DND-41 (cell line): ENCODE measurements around the gene COPG2.

ENCODE experiments used
- ATAC-seq: fragments of 200-7000 bp; cut with Tn5 transposase; 3 replicates; pipeline ENCODE4 v1.9.1; 2021; ENCODE audit warnings: low read depth; ENCODE audit not compliant: insufficient read depth
- DNase-seq: peaks from one replicate; pipeline ENCODE4 v3.0.0-alpha.2; 2020
- H2AFZ ChIP-seq: 2 replicates; pipeline ENCODE4 v1.6.0; 2012; ENCODE audit warnings: low read depth, low read length
- H3K27ac ChIP-seq: 2 replicates; pipeline ENCODE4 v1.5.1; 2012; ENCODE audit warnings: low read length, inconsistent platforms
- H3K27me3 ChIP-seq: fragments of 200-600 bp; sonication (generic); 2 replicates; pipeline ENCODE4 v1.6.0; 2012; ENCODE audit warnings: low read length, mild to moderate bottlenecking, inconsistent platforms; ENCODE audit not compliant: insufficient read depth, poor library complexity
- H3K36me3 ChIP-seq: 2 replicates; pipeline ENCODE4 v1.5.1; 2012; ENCODE audit warnings: low read length, inconsistent platforms; ENCODE audit not compliant: insufficient read depth
- H3K4me1 ChIP-seq: 2 replicates; pipeline ENCODE4 v1.5.1; 2012; ENCODE audit warnings: mild to moderate bottlenecking, low read length; ENCODE audit not compliant: insufficient read depth
- H3K4me2 ChIP-seq: 2 replicates; pipeline ENCODE4 v1.6.0; 2012; ENCODE audit warnings: mild to moderate bottlenecking, moderate library complexity, low read length, inconsistent platforms; ENCODE audit not compliant: insufficient read depth
- H3K4me3 ChIP-seq, 2 experiments: fragments of 200-600 bp in 1 of 2; shearing (Covaris generic) in 1 of 2; 2 replicates each; pipeline ENCODE4 v1.5.1; 2012 to 2016; ENCODE audit warnings: inconsistent platforms in 2 of 2, low read length in 2 of 2, mild to moderate bottlenecking in 2 of 2, low read depth in 1 of 2, moderate library complexity in 1 of 2
- H3K79me2 ChIP-seq: 2 replicates; pipeline ENCODE4 v1.6.0; 2012; ENCODE audit warnings: low read length, inconsistent platforms; ENCODE audit not compliant: insufficient read depth
- H3K9ac ChIP-seq: 2 replicates; pipeline ENCODE4 v1.6.0; 2012; ENCODE audit warnings: low read depth, mild to moderate bottlenecking, inconsistent platforms, low read length, moderate library complexity
- H3K9me3 ChIP-seq: 2 replicates; pipeline ENCODE4 v1.5.1; 2012; ENCODE audit warnings: low read length, moderate library complexity, mild to moderate bottlenecking, inconsistent platforms; ENCODE audit not compliant: insufficient read depth, severe bottlenecking
- H4K20me1 ChIP-seq: 2 replicates; pipeline ENCODE4 v1.6.0; 2012; ENCODE audit warnings: low read length; ENCODE audit not compliant: insufficient read depth
- CTCF ChIP-seq: IDR thresholded peaks from 2 replicates; pipeline ENCODE4 v1.5.1; 2012; ENCODE audit warnings: borderline replicate concordance, low read length, moderate library complexity, mild to moderate bottlenecking; ENCODE audit not compliant: poor library complexity, severe bottlenecking; ENCODE audit errors: extremely low read depth
- EZH2 ChIP-seq: IDR thresholded peaks from 3 replicates; pipeline ENCODE4 v1.6.1; 2012; ENCODE audit warnings: borderline replicate concordance, low read depth, mild to moderate bottlenecking, moderate library complexity, low read length, inconsistent platforms; ENCODE audit not compliant: severe bottlenecking

Gene COPG2

GRCh38 chr7:130491841-130492522 is 176.6 kb downstream of the COPG2 start, which contains the start of gene MEST:
Gene MEST (plus strand): TSS chr7:130492085. CDS start chr7:130492314, 229 bp downstream.
- H3K79me2 ChIP-seq: no peaks in the 10 kb centered on the region
- no peak within 1 kb of the TSS for H3K4me2 ChIP-seq
- H3K36me3 ChIP-seq: no peaks in the 10 kb centered on the region
- no peaks in the 10 kb centered on the region for H3K27me3 ChIP-seq
- H3K27ac ChIP-seq: no peak within 1 kb of the TSS
- no peak for DNase-seq
- H4K20me1 ChIP-seq: no peaks in the 10 kb centered on the region
- no peak within 1 kb of the TSS for H2AFZ ChIP-seq
- no peak within 1 kb of the TSS for H3K4me3 ChIP-seq
- ATAC-seq: no peak
- H3K9ac ChIP-seq: no peak within 1 kb of the TSS
- TF ChIP-seq EZH2 (no peak), CTCF (no peak)
- H3K4me1 ChIP-seq: no peaks in the 10 kb centered on the region
- H3K9me3 ChIP-seq: peaks cover 19% of the 10 kb centered on the region

GRCh38 chr7:130490888-130491804 is 177.4 kb downstream of the COPG2 start:
- Histone ChIP-seq H3K4me3 (no peak overlapping the region), H3K27ac (no peak overlapping the region), H3K4me1 (no peaks in the 10 kb centered on the region), H4K20me1 (no peaks in the 10 kb centered on the region), H3K36me3 (no peaks in the 10 kb centered on the region), H3K79me2 (no peaks in the 10 kb centered on the region), H3K9ac (no peak overlapping the region), H3K9me3 (peaks cover 19% of the 10 kb centered on the region), H2AFZ (no peak overlapping the region), H3K4me2 (no peak overlapping the region), H3K27me3 (no peaks in the 10 kb centered on the region)
- no peak for ATAC-seq
- no peak for TF ChIP-seq EZH2
- no peak for TF ChIP-seq CTCF
- DNase-seq: no peak

GRCh38 chr7:130490311-130490791 is 178.2 kb downstream of the COPG2 start:
- no peak for TF ChIP-seq CTCF
- TF ChIP-seq EZH2: no peak
- H2AFZ ChIP-seq: no peak overlapping the region
- H3K27ac ChIP-seq: no peak overlapping the region

More at GRCh38 chr7:130490311-130490791, 178.2 kb downstream of the COPG2 start:
- ATAC-seq (no peak), DNase-seq (no peak)
- Histone ChIP-seq H3K4me1 (no peaks in the 10 kb centered on the region), H3K27me3 (no peaks in the 10 kb centered on the region), H4K20me1 (no peaks in the 10 kb centered on the region), H3K4me3 (no peak overlapping the region), H3K4me2 (no peak overlapping the region), H3K9ac (no peak overlapping the region), H3K36me3 (no peaks in the 10 kb centered on the region), H3K79me2 (no peaks in the 10 kb centered on the region), H3K9me3 (peaks cover 19% of the 10 kb centered on the region)
